ENCODE results near the gene MTCL1.

Gene MTCL1

DNA sequence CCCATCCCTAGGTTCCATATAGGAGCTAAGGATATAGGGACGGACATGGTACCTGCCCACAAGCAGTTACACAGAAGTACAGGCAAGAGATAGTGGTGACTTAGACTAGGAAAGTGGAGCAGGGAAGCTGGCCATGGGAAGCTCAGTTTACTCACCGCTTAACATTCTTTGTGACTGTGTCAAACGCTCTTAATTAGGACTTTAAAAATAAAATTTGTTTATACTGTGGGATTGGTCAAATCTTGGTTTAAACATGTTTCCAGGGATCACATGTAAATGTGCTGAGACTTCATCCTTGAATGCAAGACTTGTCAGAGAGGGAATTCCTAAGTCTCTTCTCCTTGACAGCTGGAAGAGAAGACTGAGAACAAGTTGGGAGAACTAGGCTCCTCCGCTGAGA is 107.3 kb downstream of the MTCL1 start:
- DNase-seq (ENCODE audit: low read depth), result no peak

DNA sequence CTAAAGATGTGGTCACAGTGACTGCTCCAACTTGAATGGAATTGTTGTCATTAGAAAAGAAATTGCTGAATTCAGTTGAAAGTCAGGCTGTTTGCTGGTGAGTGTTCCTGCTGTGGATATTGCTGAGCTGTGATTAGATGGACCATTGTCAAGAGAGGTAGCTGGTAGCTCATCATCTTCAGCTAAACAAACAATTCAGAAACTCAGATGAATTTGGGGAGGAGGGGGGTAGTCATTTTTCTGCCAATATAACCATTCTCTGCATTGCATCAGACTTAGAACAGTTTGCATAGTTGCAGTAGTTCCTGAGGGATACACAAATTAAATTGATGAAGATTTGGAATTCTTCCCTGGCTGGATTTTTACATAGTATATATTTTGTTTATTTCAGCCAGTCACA is 108.3 kb downstream of the MTCL1 start:
- no peak for DNase-seq (ENCODE audit: low read depth)

DNA sequence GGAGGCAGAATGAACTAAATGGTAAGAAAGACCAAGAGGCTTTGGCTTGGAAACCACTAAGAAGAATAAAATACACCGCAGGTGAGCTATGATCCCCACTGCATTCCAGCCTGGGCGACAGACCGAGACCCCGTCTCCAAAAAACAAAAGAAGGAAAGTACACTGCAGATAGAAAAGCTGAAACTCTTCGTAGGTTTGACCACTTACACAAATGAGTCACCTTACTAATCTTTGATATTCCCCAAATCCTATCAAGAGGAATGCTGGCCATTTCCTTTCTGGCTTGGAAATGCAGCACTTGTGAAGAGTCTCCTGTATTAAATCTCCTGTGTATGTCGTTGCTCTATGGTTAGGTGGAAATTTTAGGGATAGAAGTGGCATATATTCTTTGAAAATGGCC is 108.8 kb downstream of the MTCL1 start:
- no peak for DNase-seq (ENCODE audit: low read depth)

DNA sequence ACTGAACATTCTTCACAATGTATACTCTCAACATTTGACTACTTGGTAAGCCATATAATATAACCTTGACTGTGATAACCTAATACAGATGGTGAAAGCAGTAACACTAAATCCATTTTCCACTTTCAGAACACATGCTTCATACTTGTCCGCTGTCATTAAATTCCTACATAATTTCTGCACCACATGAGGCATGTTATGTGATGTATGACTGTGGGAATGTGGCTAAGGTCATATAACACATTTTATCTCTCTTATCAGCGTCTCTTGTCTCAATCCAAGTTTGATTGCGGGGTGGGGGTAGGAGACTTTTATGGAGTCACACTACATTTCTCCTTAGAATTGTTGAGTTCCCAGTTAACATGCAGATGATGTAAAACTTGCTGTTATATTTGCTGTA is 110.9 kb downstream of the MTCL1 start:
- no peak for DNase-seq (ENCODE audit: low read depth)

DNA sequence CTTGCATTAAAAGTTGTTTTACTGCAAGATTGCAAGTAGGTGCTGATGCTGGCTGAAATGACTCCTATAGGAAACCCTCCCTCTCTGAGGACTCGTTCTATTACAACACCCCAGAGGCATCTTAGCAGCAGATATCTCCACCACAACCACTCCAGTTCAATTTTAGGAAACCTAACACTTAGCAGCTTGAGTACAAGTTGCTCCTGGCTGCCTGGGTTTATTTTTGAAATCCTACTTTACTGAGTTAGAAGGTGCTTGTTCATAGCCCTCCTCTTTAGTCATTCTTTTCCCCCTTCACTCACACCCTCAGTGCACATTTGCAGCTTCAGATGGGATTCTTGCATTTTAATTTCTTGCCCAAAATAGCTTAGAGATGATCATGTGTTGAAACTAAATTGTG is 111.5 kb downstream of the MTCL1 start:
- no peak for DNase-seq (ENCODE audit: low read depth)

DNA sequence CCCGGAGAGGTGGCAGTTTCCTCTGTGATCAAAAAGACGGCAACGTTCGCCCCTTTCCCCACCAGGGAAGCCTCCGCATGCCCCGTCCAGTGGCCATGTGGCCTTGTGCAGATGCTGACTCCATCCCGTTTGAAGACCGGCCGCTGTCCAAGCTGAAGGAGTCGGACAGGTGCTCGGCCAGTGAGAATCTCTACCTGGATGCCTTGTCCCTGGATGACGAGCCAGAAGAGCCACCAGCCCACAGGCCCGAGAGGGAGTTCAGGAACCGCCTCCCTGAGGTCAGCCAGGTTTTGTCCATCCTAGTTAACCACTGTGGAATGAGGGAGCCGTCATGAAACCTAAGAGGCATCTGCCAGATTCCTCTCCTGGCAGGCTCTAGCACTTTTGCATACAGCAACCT is 113.6 kb downstream of the MTCL1 start:
- no peak for DNase-seq (ENCODE audit: low read depth)

DNA sequence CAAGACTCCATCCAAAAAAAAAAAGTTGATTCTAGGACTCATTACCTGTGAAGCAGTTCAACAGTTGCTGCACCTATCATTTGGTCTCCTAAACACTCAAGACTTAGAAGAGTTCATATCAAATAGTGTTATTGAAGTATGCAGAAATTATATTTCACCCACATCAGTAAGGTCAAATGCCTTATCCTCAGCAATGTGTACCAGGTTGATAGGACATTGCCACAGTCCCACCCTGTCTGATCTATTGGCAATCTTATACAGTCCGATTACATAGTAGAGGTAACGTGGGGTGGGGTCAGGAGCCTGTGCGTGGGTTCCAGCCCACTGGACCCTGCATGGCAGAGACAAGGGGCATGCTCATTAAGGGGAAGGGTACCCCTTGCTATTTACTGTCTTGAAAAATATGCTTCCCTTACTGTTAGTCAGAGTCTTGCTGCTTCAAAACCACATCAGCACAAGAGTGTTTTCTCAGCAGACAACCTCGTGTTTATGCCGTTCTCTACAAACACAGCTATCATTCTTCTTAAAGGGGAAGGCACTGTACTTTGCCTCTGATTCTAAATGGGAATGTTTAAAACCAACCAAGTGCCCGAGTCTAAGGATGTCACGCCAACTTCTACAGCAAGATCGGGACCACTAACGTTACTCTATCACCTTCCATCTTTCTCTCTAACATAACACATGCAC is 115.2 kb downstream of the MTCL1 start:
- no peak for DNase-seq (ENCODE audit: low read depth)

DNA sequence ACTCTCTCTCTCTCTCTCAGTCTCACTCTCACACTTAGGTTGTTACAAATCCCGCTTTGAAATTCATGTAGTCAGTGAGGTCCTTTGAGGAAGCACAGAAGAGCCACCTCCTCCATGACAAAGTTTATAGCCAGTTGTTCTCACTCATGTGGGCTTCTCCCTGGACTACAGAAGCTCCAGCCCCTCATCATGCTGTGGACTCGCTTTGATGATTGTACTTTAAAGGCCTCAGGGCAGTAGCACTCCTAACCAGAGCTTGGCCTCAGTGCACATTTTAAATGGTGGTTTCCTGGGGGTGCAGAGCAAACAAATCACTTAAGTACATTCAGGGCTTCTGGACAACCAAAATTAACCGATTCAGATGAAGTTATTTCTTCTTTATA is 115.7 kb downstream of the MTCL1 start:
- DNase-seq (ENCODE audit: low read depth), result no peak

DNA sequence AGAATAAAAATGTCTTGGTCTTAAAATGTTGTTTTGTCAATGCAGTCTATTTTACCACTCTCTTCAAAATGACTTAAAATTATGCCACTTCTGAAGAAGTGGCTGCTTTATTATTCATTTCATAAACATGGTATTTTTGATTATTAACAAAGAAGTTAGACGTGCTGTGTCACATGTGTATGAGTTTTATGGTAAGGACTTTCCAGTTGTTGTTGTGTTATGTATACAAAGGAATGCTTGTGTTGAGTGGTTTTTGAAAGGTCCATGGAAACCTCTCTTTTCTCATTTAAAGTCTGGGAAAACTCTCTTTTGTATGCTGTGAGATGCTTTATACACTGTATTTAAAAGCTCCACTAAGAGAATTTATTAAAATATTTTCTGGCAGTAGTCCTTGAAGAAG is 116.2 kb downstream of the MTCL1 start:
- DNase-seq (ENCODE audit: low read depth), result no peak

DNA sequence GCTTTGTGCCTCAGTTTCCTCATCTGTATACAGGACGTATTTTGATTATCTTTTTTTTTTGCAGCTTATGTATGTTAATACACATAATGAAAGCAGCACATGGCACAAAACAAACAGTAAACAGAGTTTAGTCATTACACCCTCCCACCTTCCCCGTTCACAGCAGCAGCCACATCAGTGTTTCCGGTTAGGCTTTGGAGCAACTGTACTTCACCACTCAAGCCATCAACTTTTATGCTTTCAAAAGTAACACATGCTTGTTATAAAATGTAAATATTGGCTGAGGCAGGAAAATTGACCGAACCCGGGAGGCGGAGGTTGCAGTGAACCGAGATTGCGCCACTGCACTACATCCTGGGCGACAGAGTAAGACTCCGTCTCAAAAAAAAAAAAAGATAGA is 117.3 kb downstream of the MTCL1 start:
- DNase-seq (ENCODE audit: low read depth), result no peak

DNA sequence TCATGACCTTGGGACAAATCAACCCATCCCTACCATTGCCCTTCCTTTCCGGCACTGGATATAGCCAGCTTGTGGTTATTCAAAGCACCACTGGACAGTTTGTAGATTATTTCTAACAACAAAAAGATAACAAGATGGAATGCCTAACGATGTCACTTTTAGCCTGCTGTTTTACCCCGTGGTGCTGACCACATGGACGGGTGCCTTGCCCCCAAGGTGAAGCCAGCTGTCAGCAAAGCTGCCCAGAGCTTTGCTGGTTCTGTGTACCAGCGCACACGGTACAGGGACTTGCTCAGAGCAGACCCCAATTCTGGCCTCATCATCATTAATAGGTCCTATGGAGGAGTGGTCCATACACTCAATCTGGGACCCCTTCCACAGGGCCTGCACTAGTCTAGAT is 118.2 kb downstream of the MTCL1 start:
- no peak for DNase-seq (ENCODE audit: low read depth)

DNA sequence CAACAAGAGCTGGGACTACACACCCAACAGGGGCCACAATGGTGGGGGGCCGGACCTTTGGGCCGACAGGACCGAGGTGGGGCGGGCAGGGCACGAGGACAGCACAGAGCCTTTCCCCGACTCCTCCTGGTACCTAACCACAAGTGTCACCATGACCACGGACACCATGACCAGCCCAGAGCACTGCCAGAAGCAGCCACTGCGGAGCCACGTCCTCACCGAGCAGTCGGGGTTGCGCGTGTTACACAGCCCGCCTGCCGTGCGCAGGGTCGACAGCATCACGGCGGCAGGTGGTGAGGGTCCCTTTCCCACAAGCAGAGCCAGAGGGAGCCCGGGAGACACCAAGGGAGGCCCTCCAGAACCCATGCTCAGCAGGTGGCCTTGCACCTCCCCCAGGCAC is 119.5 kb downstream of the MTCL1 start:
- DNase-seq (ENCODE audit: low read depth), result no peak

DNA sequence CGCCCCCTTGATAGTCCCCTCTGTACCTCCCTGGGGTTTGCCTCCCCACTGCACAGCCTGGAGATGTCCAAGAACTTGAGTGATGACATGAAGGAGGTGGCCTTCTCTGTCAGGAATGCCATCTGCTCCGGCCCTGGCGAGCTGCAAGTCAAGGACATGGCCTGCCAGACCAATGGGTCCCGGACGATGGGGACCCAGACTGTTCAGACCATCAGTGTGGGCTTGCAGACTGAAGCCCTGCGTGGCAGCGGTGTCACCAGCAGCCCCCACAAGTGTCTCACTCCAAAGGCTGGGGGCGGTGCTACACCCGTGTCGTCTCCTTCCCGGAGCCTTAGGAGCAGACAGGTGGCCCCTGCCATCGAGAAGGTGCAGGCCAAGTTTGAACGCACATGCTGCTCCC is 119.9 kb downstream of the MTCL1 start:
- no peak for DNase-seq (ENCODE audit: low read depth)

DNA sequence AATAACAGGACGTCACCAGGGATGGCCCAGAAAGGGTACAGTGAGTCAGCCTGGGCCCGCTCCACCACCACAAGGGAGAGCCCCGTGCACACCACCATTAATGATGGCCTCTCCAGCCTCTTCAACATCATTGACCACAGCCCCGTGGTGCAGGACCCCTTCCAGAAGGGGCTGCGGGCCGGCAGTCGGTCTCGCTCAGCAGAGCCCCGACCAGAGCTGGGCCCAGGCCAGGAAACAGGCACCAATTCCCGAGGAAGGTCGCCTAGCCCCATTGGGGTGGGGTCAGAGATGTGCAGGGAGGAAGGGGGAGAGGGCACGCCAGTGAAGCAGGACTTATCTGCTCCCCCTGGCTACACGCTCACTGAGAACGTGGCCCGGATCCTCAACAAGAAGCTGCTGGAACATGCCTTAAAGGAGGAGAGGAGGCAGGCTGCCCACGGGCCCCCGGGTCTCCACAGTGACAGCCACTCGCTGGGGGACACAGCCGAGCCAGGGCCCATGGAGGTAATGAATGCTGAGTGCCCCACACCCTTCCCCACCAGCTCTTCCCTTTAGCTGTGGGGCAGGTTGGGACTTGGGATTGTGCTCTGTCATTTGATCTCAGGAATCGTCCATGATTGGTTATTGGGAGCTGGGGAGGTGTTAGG is 120.5 kb downstream of the MTCL1 start:
- DNase-seq (ENCODE audit: low read depth), result no peak

DNA sequence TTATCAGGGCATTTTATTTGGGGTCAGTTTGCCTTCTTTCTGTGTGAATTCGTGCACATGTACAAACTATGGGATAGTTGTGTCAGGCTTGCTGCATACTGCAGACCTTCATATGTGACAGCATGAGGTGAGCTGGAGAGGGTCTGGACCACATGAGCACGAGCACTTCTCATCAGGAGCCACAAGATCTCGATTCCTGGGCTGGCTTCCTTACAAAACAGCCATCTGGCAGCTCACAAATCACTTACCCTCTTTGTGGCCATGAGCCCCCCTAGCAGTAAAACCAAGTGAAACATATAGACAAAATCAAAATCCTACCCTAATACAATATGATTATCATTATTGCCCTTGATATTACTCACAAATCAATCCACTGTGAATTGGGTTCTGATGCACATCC is 121.2 kb downstream of the MTCL1 start:
- no peak for DNase-seq (ENCODE audit: low read depth)

DNA sequence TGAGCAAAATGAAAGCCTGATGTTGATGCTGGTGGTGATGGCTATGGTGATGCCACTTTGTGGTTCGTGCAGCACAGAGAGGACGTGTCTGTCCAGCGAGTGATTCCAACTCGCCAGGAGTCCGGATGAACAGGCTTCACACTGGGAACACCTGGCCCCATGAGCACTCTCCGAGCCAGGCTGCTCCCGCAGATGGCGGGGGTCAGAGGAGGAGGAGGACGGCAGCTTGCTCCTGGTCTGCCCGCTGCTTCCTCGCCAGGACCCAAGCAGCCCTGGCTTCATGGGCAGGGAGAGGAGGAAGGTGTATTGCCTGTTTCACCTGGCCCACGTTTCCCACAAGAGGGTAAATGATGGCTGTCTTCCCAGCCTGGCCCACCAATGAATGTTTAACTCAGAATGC is 121.6 kb downstream of the MTCL1 start:
- DNase-seq (ENCODE audit: low read depth), result no peak

DNA sequence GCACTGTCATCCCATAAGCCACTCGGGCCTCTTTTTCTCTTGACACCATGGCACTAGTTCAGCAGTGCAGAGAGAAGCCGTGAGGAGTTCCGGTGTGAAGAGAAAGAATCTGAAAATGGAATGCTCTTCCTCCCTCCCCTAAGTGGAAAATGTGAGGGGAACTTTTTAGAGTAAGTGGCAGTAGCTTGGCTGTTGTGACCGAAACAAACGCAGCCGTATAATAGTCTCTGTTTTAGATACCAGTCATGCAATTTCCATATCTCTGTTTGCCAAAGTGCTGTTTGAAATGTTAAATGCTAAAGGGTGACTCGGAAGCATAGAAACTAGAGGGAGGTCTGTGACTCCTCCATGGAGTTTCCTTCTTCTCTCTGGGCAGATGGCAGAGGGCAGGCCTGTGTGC is 122.9 kb downstream of the MTCL1 start:
- DNase-seq (ENCODE audit: low read depth), result no peak

DNA sequence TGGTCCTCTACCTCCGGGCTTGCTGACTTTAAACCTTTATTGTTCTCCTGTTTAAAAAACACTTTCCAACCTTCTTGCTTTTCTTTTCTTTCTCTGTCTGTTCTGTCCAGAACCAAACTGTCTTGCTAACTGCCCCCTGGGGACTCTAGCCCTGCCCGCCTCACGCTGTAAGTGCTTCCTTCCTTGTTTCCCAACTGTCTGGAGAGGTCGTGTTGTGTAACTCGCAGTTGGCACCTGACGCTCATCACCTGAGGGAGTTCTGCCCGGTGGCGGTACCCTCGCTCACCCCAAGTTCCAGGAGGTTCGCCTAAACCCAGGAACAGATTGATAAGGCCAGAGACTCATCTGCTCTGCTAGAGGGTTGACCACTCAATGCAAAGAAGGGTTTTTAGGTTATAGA is 123.4 kb downstream of the MTCL1 start:
- no peak for DNase-seq (ENCODE audit: low read depth)

DNA sequence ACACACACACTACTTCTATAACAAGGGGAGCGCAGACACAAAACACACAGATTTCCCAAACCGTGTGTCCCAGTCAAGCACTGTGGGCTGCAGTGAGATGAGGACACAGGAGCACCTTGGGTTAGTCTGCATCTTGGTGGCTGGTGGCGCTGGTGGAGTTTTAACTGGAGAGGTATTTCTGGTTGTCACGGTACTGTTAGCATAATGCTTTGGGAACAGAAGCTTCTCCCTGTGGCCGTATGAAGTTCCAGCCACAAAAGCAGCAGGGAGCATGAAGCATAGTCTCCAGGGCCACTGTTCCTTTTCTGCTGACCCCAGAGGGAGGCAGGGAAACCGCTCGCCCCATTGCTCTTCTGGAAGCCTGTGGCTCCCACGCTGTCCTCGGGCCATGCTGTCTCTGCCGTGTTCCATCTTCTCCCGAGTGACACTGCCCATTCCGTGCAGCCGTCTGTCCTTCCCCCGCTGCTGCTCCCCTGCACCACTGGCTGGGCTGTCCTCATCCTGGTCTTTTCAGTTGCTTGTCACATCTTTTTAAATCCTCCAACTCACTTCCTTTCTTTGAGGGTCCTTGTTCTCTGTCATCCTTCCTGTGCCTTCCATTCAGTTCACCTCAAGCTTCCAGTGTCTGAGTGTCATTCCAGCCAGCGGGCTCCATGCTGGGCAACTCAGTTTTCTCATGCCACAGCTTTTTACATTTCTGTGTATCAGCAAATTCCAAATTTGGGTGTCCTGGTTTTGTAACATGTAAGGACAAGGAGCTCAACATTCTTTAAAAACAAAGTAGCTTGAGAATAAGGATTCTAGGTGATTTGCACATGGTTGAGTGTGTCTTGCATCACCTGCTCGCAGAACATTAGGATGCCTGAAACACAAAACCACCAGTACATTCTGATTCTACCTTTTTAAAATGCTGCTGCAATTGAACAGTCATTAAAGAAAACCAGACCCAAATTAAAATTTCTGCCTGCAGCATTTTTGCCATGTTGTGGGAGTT is 125.0 kb downstream of the MTCL1 start:
- DNase-seq (ENCODE audit: low read depth), result no peak

DNA sequence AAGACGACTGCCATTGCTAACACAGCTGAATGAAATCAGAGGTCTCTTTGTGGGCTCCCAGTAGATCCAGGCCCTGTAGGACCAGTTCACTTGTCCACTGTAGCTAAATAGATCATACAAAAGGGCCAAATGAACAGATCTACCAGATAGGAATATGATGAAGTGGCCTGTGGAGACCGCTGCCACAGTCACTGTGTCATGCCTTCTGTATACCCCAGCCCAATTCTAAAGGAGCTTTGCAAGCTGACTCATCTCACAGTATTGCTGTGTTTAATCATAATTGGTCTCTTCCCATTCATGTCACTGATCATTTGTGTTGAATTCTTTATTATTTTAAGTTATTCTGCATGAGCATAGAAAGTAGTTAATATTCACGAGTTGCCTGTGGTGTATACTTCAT is 125.8 kb downstream of the MTCL1 start:
- no peak for DNase-seq (ENCODE audit: low read depth)

DNA sequence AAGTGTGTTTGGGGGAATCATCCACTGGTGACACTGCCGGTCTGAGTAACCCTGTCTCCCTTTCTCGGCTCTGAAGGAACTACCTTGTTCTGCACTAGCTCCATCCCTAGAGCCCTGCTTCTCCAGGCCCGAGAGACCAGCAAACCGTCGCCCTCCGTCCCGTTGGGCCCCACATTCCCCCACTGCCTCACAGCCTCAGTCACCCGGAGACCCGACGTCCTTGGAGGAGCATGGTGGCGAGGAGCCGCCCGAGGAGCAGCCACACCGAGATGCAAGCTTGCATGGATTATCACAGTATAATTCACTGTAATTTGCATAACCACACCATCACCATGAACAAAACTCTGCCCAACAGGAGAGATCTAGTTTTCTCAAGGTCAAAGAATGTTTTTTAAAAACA is 126.2 kb downstream of the MTCL1 start:
- DNase-seq (ENCODE audit: low read depth), result no peak

DNA sequence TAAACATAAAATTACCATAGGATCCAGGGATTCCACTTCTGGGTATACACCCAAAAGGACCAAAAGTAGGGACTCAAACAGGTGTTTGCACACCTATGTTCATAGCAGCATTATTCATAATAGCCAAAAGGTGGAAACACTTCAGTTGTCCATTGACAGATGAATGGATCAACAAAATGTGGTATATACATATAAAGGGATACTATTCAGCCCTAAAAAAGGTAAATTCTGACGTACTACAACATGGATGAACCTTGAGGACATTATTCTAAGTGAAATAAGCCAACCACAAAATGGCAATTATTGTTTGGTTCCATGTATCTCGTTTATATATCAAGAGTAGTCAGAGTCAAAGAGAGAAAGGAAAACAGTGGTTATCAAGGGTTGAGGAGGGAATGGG is 128.1 kb downstream of the MTCL1 start:
- no peak for DNase-seq (ENCODE audit: low read depth)

DNA sequence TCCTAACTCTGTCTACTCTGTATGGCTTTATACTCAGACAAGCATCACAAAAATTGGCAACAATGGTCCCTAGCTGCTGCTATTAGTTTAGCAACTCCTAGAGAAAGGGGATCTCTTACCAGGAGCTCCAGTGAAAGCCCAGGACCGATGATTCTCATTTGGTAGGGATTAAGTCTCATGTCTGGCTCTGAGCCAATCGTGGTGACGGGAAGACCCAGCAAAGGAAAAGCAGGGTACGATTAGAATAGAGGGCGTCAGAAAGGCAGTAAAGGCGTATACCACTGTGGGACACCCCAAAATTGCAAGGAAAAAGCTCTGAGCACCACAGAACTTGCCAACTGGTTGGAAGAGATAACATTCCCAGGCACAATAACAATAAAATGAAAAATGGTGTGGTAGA is 129.5 kb downstream of the MTCL1 start:
- no peak for DNase-seq (ENCODE audit: low read depth)

Measured in activated gamma-delta T cell treated with anti-CD3 and anti-CD28 coated beads, Interleukin-2, amount 50 U/mL, for 16 hours (primary cell).